NCI-H345 treated with DMSO at 0.1 percent for 48 hours (cell line): Measurements from ENCODE around the gene CD34.

Experiments used
- DNase-seq: peaks from one replicate; lab custom pipeline; 2025; ENCODE audit not compliant: unreplicated experiment; lab: John Stamatoyannopoulos, UW

CD34 gene

DNA sequence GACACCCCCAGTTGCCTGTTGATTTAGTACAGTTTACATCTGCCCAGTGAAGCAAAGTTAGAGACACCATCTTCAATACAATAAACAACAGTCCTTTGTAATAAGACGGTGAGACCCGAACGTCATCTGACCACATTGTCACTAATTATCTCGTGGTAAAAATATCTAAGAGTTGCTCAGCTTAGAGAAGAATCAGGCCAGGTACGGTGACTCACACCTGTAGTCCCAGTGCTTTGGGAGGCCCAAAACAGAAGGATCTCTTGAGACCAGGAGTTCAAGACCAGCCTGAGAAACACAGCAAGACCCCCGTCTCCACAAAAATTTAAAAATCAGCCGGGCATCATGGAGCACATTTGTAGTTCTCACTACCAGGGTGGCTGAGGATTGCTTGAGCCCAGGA is 53.5 kb downstream of the CD34 start:
- no peak for DNase-seq

GRCh38 chr1:207856276-207857023 is 54.5 kb downstream of the CD34 start:
- DNase-seq = no peak

DNA sequence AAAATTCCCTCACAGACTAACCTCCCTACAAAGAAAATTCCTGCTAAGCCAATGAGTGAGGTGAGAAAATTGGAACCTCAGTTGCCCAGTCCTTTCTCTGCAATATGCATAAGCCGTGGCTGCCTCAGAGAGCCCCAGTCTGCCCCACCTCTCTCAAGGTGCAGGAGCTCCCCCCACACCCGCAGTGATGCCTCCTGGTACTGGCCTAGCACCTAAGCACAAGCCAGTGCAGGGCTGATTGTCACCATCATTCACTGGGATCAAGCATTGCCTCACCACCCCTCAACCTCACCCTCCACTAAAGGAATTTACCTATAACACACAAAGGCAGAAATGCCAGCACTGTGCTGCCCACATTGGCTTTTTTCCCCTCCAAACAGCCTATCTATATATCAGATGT is 56.9 kb downstream of the CD34 start:
- no peak for DNase-seq

GRCh38 chr1:207853372-207853757 is 57.6 kb downstream of the CD34 start:
- DNase-seq = no peak

DNA sequence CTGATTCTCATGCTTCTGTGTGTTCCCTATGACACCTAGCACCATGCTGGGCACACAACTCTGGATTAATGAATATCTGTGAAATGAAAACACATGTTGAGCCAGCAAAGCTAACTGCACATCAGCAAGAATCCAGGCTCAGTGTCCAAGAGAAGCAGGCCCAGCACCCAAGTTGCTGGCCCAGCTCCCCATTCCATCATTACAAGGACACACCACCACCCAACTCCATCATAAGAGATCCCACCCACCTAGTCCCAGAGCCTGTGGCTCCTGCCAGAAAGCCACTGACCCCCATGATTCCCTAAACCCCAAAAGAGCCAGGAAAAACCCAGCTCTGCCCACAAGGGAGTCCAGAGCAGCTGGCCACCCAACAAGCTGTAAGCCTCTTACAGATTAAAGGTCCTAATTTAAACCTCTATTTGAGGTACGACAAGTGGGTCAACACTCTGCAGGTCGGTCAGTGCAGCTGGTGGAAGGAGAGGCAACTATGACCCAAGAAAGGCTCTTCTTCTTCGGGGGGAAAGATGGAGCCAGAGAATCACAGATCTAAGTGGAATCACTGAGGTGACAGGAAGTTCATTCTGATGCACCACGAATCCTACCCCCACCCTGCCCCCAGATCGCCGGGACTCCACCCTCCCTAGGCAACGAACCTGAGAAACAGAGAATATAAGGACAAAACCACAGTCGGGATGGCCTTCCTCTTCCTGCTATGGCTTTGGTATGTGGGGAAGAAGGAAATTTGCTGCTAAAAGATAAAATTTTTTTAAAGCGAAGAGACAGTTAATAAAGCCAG is 58.2 kb downstream of the CD34 start:
- no peak for DNase-seq

DNA sequence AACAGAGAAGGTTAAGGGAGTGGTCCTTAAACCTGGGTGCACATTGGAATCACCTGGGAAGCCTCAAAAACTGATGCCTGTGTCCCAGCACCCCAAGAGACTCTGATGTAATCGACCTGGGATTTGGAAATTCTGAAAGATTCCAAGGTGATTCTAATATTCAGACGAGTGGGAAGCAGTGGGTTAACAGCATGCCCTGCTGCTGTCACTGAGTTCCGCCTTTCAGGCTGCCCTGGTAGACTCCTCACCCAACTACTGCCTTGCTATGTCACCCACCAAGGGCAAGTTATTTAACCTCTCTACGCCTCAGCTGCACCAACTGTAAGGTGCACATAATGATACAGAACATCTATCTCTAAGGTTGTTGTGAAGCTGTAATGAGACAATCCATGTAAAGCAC is 59.2 kb downstream of the CD34 start:
- no peak for DNase-seq

DNA sequence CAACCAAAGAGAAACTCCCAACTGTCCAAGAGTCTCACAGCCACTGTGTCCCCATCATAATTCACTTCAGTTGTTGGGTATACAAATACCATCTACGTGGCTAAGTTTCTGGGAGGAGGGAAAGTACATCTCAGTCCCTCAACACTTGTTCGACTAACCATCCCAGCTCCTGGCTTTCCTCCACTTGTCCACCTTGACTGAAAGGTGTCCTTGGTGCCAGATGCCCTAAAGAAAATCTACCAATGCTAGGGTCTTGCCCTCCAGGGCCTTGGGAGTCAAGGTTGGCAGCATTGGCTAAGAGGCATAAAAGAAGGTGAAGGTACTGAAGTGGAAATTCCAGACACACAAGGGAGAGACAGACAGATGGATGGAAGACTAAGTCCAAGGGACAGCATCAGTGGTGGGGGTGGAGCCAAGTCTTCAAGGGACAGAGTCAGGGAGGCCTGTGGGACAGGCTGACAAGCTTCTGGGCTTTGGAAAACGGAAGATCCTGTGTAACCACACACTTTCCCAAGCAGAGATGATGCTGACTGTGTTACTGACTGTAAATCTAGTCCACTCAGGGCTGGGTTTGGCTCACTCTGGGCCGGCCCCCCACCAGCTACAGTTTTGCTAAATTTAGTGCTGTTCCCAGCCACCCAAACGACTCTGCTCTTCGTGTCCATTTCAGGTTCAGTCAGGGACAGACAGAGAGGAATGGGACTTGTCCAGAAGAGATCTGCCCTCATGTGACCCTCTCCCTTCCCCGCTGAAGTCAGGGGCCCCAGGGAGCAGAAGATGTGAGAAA is 60.1 kb downstream of the CD34 start:
- DNase-seq = no peak

GRCh38 chr1:207849646-207850045 is 61.3 kb downstream of the CD34 start:
- DNase-seq = no peak

DNA sequence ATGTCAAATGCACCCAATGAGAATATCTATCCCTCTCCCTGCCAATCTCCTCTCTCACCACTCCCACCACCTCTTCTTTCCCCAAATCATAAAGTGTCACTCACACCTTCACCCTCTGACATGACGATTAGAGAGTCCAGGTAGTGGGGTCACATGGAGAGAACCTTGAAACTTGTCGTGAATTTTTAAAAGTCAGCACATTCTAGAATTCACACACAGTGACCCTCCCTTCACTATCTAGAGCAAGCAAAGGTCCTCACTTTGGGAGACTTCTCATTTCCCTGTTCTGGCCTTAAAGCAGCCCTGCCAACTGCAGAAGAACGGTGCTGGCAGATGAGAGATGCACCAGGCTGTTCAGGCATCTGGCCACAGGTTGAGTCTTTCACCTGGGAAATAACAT is 61.9 kb downstream of the CD34 start:
- no peak for DNase-seq

DNA sequence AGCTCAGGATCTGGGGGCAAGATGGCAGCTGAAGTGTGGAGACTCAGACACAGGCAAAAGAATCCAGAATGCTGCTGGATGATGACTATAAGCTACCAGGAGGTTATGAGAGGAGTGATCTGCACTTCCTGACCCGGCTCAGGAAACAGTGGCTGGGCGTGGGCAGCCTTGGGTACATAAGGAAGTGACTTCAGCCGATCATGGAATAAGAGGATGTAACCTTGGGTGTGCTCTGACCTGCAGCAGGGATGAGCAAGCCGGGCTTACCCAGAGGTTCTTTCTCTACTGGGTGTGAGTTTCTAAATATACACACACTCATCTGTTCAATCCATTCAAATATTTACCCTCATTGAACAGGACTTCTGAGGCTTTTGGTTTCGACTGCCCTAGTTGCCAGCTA is 62.7 kb downstream of the CD34 start:
- DNase-seq = no peak

GRCh38 chr1:207847116-207847515 is 63.8 kb downstream of the CD34 start:
- DNase-seq = no peak

- DNase-seq = no peak
Observed at GRCh38 chr1:207845109-207845508, 65.8 kb downstream of the CD34 start.

DNA sequence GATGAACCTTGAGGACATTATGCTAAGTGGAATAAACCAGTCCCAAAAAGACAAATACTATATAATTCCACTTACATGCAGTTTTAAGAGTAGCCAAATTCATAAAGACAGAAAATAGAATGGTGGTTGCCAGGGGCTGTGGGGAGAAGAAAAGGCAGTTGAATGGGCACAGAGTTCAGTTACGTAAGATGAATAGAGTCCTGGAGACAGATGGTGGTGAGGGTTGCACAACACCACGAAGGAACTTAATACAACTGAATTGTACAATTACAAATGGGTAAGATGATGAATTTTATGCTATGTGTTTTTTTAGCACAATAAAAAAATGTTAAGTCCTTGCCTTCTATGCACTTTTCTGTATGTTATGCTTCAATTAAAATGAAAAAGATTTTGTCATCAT is 66.6 kb downstream of the CD34 start:
- DNase-seq = no peak

GRCh38 chr1:207842506-207842905 is 68.4 kb downstream of the CD34 start:
- no peak for DNase-seq

GRCh38 chr1:207841901-207842300 is 69.0 kb downstream of the CD34 start:
- no peak for DNase-seq

GRCh38 chr1:207841293-207841692 is 69.6 kb downstream of the CD34 start:
- DNase-seq = no peak

DNA sequence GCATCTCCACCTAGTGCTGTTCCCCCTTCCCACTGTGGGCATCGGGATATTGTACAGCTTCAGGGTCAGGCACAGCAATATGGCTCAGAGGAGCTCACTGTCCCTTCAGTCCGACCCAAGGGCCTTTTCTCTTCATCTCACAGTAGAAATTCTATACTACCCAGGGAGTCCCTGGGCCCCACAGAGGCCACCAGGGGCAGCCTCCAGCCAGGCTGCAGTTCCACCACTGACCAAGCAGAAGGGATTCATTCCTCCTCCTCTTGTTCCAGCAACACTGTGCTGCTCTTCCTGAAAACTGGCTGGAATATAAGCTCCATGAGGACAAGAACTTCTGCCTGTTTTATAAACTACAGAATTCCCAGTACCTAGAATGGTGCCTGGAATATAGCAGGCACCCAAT is 70.5 kb downstream of the CD34 start:
- no peak for DNase-seq

- no peak for DNase-seq
Observed at GRCh38 chr1:207839083-207839413, 71.9 kb downstream of the CD34 start.

- DNase-seq = no peak
Observed at GRCh38 chr1:207838156-207839082, 72.5 kb downstream of the CD34 start.

GRCh38 chr1:207837673-207838072 is 73.3 kb downstream of the CD34 start:
- no peak for DNase-seq
